Stimulated activated CD8-positive, alpha-beta memory T cell treated with anti-CD3 and anti-CD28 coated beads, Interleukin-12 subunit alpha, Interleukin-12 subunit beta, amount 100 ng/mL, for 1 hour (primary cell): ENCODE data around the gene ZBTB11.
"Not testable (repeated sequence)": the region's sequence is repeated elsewhere in the genome, so short reads cannot be mapped to it uniquely, and the experiment has no call there.

Experiments used
- DNase-seq: peaks from one replicate; pipeline ENCODE4 v3.0.0-alpha.2; 2020; ENCODE audit warnings: low read depth

ZBTB11 gene, protein sequence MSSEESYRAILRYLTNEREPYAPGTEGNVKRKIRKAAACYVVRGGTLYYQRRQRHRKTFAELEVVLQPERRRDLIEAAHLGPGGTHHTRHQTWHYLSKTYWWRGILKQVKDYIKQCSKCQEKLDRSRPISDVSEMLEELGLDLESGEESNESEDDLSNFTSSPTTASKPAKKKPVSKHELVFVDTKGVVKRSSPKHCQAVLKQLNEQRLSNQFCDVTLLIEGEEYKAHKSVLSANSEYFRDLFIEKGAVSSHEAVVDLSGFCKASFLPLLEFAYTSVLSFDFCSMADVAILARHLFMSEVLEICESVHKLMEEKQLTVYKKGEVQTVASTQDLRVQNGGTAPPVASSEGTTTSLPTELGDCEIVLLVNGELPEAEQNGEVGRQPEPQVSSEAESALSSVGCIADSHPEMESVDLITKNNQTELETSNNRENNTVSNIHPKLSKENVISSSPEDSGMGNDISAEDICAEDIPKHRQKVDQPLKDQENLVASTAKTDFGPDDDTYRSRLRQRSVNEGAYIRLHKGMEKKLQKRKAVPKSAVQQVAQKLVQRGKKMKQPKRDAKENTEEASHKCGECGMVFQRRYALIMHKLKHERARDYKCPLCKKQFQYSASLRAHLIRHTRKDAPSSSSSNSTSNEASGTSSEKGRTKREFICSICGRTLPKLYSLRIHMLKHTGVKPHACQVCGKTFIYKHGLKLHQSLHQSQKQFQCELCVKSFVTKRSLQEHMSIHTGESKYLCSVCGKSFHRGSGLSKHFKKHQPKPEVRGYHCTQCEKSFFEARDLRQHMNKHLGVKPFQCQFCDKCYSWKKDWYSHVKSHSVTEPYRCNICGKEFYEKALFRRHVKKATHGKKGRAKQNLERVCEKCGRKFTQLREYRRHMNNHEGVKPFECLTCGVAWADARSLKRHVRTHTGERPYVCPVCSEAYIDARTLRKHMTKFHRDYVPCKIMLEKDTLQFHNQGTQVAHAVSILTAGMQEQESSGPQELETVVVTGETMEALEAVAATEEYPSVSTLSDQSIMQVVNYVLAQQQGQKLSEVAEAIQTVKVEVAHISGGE

DNA sequence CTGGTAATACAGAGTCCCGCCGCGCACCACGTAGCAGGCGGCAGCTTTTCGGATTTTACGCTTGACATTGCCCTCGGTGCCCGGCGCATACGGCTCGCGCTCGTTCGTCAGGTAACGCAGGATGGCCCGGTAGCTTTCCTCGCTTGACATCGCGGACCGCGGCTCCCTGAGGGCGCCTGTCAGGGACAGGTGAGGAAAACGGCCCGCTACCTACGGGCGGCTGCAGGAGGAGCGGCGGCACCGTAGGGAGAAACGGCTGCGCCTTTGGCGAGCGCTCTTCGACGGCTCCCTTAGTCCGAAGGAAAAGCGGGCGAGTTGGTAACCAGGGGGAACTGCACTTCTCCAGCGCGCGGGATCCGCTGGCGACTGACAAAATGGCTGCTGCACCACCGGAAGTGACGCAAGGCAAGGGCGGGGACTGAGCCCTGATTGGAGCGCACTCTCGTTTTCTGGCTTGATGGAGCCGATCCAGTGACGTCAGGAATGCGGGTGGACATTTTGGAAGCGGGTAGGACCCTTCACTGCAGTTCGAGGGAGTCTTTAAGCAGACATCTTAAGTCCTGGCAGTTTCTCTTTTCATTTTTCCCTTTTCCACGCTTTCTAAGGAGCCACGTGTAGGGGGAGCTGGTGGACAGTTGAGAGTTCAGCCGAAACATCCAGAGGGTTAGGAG, at the start of gene ZBTB11:
TSS of gene ZBTB11 (minus strand) at position 368 of the 671 bp plus-strand sequence. CDS start at position 150, 218 bp downstream.
- DNase-seq = peak; percentile 100

GRCh38 chr3:101725890-101726275, 49.0 kb upstream of the ZBTB11 start:
- no peak for DNase-seq

DNA sequence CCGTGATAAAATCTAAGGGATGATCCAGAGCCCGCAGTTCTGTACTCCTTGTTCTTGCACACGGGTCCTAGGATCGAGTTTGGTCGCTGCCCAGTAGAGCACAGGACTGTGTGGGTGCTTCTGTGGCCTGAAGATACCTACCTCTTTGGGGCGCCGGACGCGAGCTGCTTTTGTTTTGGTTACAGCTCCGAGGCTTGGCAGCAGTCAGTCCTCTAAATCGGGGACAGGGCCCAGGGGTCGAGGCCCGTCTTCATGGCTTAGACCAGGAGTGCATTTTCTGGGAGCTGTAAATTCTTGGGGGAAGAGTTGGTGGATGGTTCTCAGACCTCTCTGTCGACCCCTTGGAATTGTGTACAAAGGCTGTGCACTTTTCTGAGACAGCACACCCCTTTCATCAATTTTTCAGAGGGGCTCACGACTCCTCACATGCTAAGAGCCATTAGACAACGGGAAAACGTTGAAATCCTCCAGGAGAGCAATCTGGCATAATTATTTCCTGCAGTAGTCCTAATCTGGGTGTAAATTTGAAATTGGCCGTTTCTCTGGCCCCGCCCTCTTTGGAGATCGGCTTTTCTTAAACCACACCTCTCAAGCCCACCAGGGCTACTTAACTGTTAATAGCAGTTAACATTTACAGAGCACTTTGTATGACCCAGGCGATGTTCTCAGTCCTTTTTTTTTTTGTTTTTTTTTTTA, 48.4 kb upstream of the ZBTB11 start:
- no peak for DNase-seq

GRCh38 chr3:101724329-101725193, 47.6 kb upstream of the ZBTB11 start, which contains the start of gene CEP97:
TSS of gene CEP97 (plus strand) at chr3:101724614. CDS start at chr3:101724677, 63 bp downstream.
- peak; percentile 82 for DNase-seq

GRCh38 chr3:101722394-101723173, 45.7 kb upstream of the ZBTB11 start:
- no peak for DNase-seq

- no peak for DNase-seq
Measured at GRCh38 chr3:101720851-101721840, 44.2 kb upstream of the ZBTB11 start.

DNA sequence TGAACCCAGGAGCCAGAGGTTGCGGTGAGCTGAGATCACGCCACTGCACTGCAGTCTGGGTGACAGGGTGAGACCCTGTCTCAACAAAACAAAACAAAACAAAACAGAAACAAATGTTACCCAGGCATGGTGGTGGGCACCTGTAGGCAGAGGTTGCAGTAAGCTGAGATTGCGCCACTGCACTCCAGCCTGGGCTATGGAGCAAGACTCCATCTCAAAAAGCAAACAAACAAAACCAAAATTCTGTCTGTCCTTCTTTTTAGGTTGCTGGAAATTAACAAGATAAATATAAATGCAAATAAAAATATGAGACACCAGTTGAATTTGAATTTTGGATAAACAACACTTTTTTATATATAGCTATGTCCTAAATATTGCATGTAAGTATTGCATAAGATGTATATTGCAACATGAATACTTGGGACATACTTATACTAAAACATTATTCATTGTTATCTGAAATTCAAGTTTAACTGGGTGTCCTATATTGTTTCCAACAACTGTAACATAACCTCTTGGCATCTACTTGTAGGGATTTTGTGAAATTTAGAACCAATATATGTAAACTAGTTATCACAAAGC, 42.8 kb upstream of the ZBTB11 start:
- DNase-seq = no peak

- DNase-seq = no peak
Measured at GRCh38 chr3:101718455-101718854, 41.5 kb upstream of the ZBTB11 start.

DNA sequence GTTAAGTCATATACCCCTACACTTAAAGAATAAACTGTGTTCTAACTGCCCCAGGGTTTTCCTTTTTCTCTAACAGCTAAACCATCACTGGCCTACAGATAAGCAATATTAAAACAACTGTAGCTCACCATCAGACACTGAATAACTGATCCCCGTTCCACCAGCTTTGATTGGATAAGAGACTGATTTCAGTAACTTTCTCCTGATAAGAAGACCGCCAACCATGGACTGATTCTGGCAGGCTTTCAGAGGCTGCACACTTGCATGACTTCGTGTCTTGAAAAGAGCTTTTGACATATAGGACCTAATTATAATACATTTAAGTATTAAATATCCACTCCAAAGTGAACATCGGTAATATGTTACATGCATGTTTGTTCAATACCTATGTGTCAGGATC, 32.2 kb upstream of the ZBTB11 start:
- DNase-seq = no peak

- DNase-seq = not testable (repeated sequence)
Measured at GRCh38 chr3:101704639-101705038, 27.7 kb upstream of the ZBTB11 start.

- DNase-seq = no peak
Measured at GRCh38 chr3:101703169-101703568, 26.2 kb upstream of the ZBTB11 start.

GRCh38 chr3:101702726-101703125, 25.8 kb upstream of the ZBTB11 start:
- DNase-seq = no peak

GRCh38 chr3:101701696-101702634, 25.0 kb upstream of the ZBTB11 start:
- no peak for DNase-seq

DNA sequence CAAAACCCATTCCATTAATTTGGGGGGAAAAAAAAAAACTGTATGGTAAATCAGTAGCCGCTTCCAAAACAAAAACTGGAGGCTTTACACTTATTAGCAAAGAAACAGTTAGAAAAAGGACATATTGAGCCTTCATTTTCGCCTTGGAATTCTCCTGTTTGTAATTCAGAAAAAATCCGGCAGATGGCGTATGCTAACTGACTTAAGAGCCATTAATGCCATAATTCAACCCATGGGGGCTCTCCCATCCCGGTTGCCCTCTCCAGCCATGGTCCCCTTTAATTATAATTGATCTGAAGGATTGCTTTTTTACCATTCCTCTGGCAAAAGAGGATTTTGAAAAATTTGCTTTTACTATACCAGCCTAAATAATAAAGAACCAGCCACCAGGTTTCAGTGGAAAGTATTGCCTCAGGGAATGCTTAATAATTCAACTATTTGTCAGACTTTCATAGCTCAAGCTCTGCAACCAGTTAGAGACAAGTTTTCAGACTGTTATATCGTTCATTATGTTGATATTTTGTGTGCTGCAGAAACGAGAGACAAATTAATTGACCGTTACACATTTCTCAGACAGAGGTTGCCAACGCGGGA, 18.9 kb upstream of the ZBTB11 start:
- DNase-seq = no peak

DNA sequence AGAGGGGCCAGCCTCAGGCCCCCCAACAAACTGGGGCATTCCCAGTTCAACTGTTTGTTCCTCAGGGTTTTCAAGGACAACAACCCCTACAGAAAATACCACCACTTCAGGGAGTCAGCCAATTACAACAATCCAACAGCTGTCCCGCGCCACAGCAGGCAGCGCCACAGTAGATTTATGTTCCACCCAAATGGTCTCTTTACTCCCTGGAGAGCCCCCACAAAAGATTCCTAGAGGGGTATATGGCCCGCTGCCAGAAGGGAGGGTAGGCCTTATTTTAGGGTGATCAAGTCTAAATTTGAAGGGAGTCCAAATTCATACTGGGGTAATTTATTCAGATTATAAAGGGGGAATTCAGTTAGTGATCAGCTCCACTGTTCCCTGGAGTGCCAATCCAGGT, 17.9 kb upstream of the ZBTB11 start:
- DNase-seq = not testable (repeated sequence)

- not testable (repeated sequence) for DNase-seq
Measured at GRCh38 chr3:101693540-101693939, 16.6 kb upstream of the ZBTB11 start.
